K562 treated with DMSO at 1 percent for 24 hours (cell line): ENCODE measurements around the gene PACC1. TPM values are rescaled to one million over a fixed set of nuclear protein-coding genes. Genes with fewer than 3 reads are reported as not detected.

ENCODE experiments used
- total RNA-seq: library from RNA; unstranded; fragments of 300-600 nt; gene quantifications from 2 replicates; pipeline ENCODE4 v1.2.3, GENCODE V29; 2022; ENCODE audit warnings: low read depth; ENCODE audit not compliant: insufficient read depth

The PACC1 gene
- 9.2 and 11.5 TPM in 2 replicates for total RNA-seq

GRCh38 chr1:212414328-212415106, at the start of gene PACC1:
Gene PACC1 (minus strand): TSS chr1:212414886. CDS start chr1:212414757, 129 bp downstream.

GRCh38 chr1:212432661-212433576, 18.2 kb upstream of the PACC1 start, which contains the start of gene NENF:
Gene NENF (plus strand): TSS chr1:212432920. CDS start chr1:212432944, 24 bp downstream.

Other genes starting within 250 kb of the PACC1 start
- gene PPP2R5A, start 129.5 kb downstream of the PACC1 start, total RNA-seq, result 53.1 and 58.0 TPM in 2 replicates
- 83.1 and 89.1 TPM in 2 replicates for gene NENF, start 18.0 kb upstream of the PACC1 start, total RNA-seq
- 38.8 and 42.2 TPM in 2 replicates for gene ATF3, start 193.9 kb upstream of the PACC1 start, total RNA-seq